ENCODE data around the gene CSGALNACT2. TPM values are rescaled to one million over a fixed set of nuclear protein-coding genes. Genes with fewer than 3 reads are reported as not detected.

The CSGALNACT2 gene
- total and polyA plus RNA-seq, 7 donors = 3.2 to 37.1 (median 25.0) TPM

- H3K27ac ChIP-seq = no peak overlapping the region
- H3K4me3 ChIP-seq = peak overlapping the region in 1 of 4 donors; percentile 47
- peak; percentile 61 for DNase-seq
- peaks cover 0 to 15% (median 12%) of the 10 kb centered on the region in 3 donors for H3K27me3 ChIP-seq
- WGBS, 2 donors = 56 to 70% methylated on average over 27 of the region's 27 CpGs
- intact Hi-C loops (cut with DNase I) = no loop called here
- no peaks in the 10 kb centered on the region for H3K9me3 ChIP-seq
- H3K36me3 ChIP-seq = no peaks in the 10 kb centered on the region
- H3K4me1 ChIP-seq = peaks cover 0 to 22% (median 11%) of the 10 kb centered on the region in 4 donors
- TF ChIP-seq EP300 (IDR thresholded peaks at IDR 0.05) = no peak
- no peak for TF ChIP-seq POLR2AphosphoS5 (IDR thresholded peaks at IDR 0.05)
- no peak for TF ChIP-seq POLR2A (IDR thresholded peaks at IDR 0.05)
- TF ChIP-seq CTCF (IDR thresholded peaks at IDR 0.05) = no peak
These were observed 65.3 kb downstream of the CSGALNACT2 start for GRCh38 chr10:43203448-43204041.

- DNase-seq = peak; percentile 45
- no peak overlapping the region for H3K27ac ChIP-seq
- H3K36me3 ChIP-seq = no peaks in the 10 kb centered on the region
- 71 to 80% methylated on average over 14 of the region's 14 CpGs for WGBS, 2 donors
- no peak for TF ChIP-seq POLR2AphosphoS5 (IDR thresholded peaks at IDR 0.05)
- TF ChIP-seq POLR2A (IDR thresholded peaks at IDR 0.05) = no peak
- no peak for TF ChIP-seq CTCF (IDR thresholded peaks at IDR 0.05)
- no peak for TF ChIP-seq EP300 (IDR thresholded peaks at IDR 0.05)
- H3K27me3 ChIP-seq = peaks cover 0 to 15% (median 12%) of the 10 kb centered on the region in 3 donors
- H3K4me1 ChIP-seq = peaks cover 0 to 22% (median 11%) of the 10 kb centered on the region in 4 donors
- no peaks in the 10 kb centered on the region for H3K9me3 ChIP-seq
- intact Hi-C loops (cut with DNase I) = no loop called here
- no peak overlapping the region for H3K4me3 ChIP-seq
These were observed 66.0 kb downstream of the CSGALNACT2 start for GRCh38 chr10:43204042-43204942.

GRCh38 chr10:43204943-43205671 is 66.9 kb downstream of the CSGALNACT2 start:
- DNase-seq = peak; percentile 65
- Histone ChIP-seq H3K4me3 (no peak overlapping the region), H3K4me1 (peaks cover 0 to 22% (median 11%) of the 10 kb centered on the region in 4 donors), H3K27ac (no peak overlapping the region), H3K36me3 (no peaks in the 10 kb centered on the region), H3K27me3 (peaks cover 0 to 15% (median 12%) of the 10 kb centered on the region in 3 donors), H3K9me3 (no peaks in the 10 kb centered on the region)
- TF ChIP-seq CTCF (IDR thresholded peaks at IDR 0.05) (peak in 2 of 4 experiments; percentile 28 to 33), POLR2AphosphoS5 (IDR thresholded peaks at IDR 0.05) (no peak), EP300 (IDR thresholded peaks at IDR 0.05) (no peak), POLR2A (IDR thresholded peaks at IDR 0.05) (no peak)
- 49 to 64% methylated on average over 11 of the region's 11 CpGs for WGBS, 2 donors
- intact Hi-C loops (cut with DNase I) = no loop called here

- H3K4me1 ChIP-seq = peaks cover 0 to 22% (median 11%) of the 10 kb centered on the region in 4 donors
- H3K4me3 ChIP-seq = no peak overlapping the region
- peaks cover 0 to 15% (median 12%) of the 10 kb centered on the region in 3 donors for H3K27me3 ChIP-seq
- H3K9me3 ChIP-seq = no peaks in the 10 kb centered on the region
- peak; percentile 56 for DNase-seq
- no peaks in the 10 kb centered on the region for H3K36me3 ChIP-seq
- 93 to 95% methylated on average over 20 of the region's 20 CpGs for WGBS, 2 donors
- TF ChIP-seq CTCF (IDR thresholded peaks at IDR 0.05) = no peak
- TF ChIP-seq EP300 (IDR thresholded peaks at IDR 0.05) = no peak
- no peak for TF ChIP-seq POLR2AphosphoS5 (IDR thresholded peaks at IDR 0.05)
- no peak for TF ChIP-seq POLR2A (IDR thresholded peaks at IDR 0.05)
- intact Hi-C loops (cut with DNase I) = no loop called here
- H3K27ac ChIP-seq = no peak overlapping the region
These were observed 67.6 kb downstream of the CSGALNACT2 start for GRCh38 chr10:43205681-43206390.
